Measurements from ENCODE around the gene CIB1. TPM values are rescaled to one million over a fixed set of nuclear protein-coding genes. Genes with fewer than 3 reads are reported as not detected.

CIB1 gene
- total RNA-seq, 2 donors from 2014 or later: 18.0 to 35.6 TPM

DNA sequence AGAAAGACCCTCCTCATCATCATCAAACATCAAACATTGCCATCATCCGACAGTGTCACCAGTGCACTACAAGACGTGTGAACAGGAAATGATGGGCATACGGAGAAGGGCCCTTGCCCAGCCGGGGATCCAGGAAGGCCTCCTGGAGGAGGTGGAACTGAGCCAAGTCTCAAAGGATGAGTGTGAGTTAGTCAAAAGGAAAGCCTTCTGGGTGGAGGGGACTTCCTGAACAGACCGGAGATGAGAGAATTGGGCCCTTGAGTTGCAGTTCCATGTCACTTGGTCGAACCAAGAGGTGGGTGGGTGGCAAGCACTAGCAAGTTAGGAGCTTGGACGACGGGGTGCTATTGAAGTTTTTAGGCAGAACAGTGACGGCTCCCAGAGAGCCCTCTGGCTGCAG, 24.1 kb downstream of the CIB1 start:
- TF ChIP-seq, protein P1, sequence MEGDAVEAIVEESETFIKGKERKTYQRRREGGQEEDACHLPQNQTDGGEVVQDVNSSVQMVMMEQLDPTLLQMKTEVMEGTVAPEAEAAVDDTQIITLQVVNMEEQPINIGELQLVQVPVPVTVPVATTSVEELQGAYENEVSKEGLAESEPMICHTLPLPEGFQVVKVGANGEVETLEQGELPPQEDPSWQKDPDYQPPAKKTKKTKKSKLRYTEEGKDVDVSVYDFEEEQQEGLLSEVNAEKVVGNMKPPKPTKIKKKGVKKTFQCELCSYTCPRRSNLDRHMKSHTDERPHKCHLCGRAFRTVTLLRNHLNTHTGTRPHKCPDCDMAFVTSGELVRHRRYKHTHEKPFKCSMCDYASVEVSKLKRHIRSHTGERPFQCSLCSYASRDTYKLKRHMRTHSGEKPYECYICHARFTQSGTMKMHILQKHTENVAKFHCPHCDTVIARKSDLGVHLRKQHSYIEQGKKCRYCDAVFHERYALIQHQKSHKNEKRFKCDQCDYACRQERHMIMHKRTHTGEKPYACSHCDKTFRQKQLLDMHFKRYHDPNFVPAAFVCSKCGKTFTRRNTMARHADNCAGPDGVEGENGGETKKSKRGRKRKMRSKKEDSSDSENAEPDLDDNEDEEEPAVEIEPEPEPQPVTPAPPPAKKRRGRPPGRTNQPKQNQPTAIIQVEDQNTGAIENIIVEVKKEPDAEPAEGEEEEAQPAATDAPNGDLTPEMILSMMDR (IDR thresholded peaks at IDR 0.05): no peak
- Histone ChIP-seq H3K9me3 (no peaks in the 10 kb centered on the region), H3K27ac (no peak overlapping the region), H3K36me3 (no peaks in the 10 kb centered on the region), H3K4me1 (ENCODE audit: control insufficient read depth in 1 of 2, low read depth in 2 of 2) (peaks cover 0 to 3% of the 10 kb centered on the region in 2 donors), H3K27me3 (replicated peaks; ENCODE audit: insufficient read depth) (no peaks in the 10 kb centered on the region), H3K4me3 (no peak overlapping the region)
- ATAC-seq (ENCODE audit: insufficient number of reproducible peaks, low FRiP score, low read depth) (no peak), DNase-seq (ENCODE audit: low spot score) (no peak)

DNA sequence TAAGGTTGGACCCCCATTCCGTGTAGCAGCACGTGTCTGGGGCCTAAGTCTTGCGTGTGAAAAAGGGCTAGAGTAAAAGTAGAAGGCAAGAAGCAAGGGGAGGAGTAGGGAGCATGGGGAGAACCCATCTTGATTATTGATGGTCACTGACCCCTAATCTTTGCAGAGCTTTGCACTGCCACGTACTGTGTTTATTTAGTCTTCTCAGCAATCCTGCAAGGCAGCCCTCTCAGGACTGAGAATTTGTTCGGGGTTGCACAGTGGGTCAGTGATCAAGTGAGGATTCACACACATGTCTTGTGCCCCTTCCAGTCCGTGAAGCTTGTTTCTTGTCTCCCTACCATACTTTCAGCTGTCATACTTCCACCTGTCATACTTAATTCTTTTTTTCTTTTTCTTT, 25.4 kb downstream of the CIB1 start:
- H3K36me3 ChIP-seq: no peaks in the 10 kb centered on the region

DNA sequence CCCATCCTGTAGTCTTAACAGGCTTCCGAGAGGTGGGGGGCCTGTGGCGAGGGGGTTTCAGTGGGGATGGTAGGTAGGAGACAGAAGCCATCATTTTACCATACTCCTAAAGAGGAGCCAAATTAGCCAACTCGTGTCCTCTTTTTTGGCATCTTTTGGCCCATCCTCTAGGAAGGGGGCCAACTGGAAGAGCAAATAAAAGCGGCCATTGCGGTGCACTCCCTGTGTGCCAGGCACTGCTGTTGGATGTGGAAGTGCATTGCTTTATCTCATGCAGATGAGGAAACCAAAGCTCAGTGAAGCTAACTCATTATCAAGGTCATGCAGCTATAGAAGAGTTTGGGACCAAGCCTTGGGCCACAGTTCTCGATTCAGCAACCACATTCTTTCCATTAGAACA, 26.5 kb downstream of the CIB1 start:
- no peak overlapping the region for H3K27ac ChIP-seq
- H3K4me3 ChIP-seq: no peak overlapping the region
- H3K4me1 ChIP-seq (ENCODE audit: control insufficient read depth in 1 of 2, low read depth in 2 of 2): peaks cover 3 to 17% of the 10 kb centered on the region in 2 donors
- no peaks in the 10 kb centered on the region for H3K36me3 ChIP-seq
- ATAC-seq (ENCODE audit: insufficient number of reproducible peaks, low FRiP score, low read depth) (no peak), DNase-seq (ENCODE audit: low spot score) (no peak)
- TF ChIP-seq, protein P1 (IDR thresholded peaks at IDR 0.05): no peak
- no peaks in the 10 kb centered on the region for H3K27me3 ChIP-seq (replicated peaks; ENCODE audit: insufficient read depth)
- H3K9me3 ChIP-seq: no peaks in the 10 kb centered on the region

More for the DNA sequence above, 25.4 kb downstream of the CIB1 start:
- ATAC-seq (ENCODE audit: insufficient number of reproducible peaks, low FRiP score, low read depth) (no peak), DNase-seq (ENCODE audit: low spot score) (no peak)
- TF ChIP-seq, protein P1 (IDR thresholded peaks at IDR 0.05): no peak
- H3K27me3 ChIP-seq (replicated peaks; ENCODE audit: insufficient read depth): no peaks in the 10 kb centered on the region
- no peaks in the 10 kb centered on the region for H3K9me3 ChIP-seq
- peaks cover 3 to 11% of the 10 kb centered on the region in 2 donors for H3K4me1 ChIP-seq (ENCODE audit: control insufficient read depth in 1 of 2, low read depth in 2 of 2)
- no peak overlapping the region for H3K27ac ChIP-seq
- no peak overlapping the region for H3K4me3 ChIP-seq

DNA sequence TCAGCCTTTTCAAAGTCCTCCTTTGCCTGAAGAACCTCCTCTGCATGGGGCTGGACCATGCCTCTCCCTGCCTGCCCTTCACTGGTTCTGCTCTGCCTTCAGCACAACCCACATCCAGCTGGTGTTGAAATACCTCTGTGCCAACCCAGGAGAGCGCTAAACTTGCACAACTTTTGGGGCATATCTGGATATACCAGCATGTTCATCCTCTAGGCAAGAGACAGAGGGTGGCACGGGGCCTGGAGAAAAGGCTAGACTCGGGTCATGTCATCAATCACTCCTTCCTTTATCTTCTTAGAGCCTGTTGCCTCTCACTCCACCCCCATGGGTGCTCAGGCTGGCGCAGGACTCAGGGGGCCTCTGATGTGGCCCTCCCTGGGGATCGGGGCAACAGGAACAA, 27.9 kb downstream of the CIB1 start:
- Histone ChIP-seq H3K27me3 (replicated peaks; ENCODE audit: insufficient read depth) (no peaks in the 10 kb centered on the region), H3K4me3 (no peak overlapping the region), H3K9me3 (no peaks in the 10 kb centered on the region), H3K27ac (no peak overlapping the region), H3K4me1 (ENCODE audit: control insufficient read depth in 1 of 2, low read depth in 2 of 2) (peaks cover 8 to 28% of the 10 kb centered on the region in 2 donors), H3K36me3 (no peaks in the 10 kb centered on the region)
- no peak for ATAC-seq (ENCODE audit: insufficient number of reproducible peaks, low FRiP score, low read depth)
- no peak for DNase-seq (ENCODE audit: low spot score)
- TF ChIP-seq, protein P1 (IDR thresholded peaks at IDR 0.05): no peak

DNA sequence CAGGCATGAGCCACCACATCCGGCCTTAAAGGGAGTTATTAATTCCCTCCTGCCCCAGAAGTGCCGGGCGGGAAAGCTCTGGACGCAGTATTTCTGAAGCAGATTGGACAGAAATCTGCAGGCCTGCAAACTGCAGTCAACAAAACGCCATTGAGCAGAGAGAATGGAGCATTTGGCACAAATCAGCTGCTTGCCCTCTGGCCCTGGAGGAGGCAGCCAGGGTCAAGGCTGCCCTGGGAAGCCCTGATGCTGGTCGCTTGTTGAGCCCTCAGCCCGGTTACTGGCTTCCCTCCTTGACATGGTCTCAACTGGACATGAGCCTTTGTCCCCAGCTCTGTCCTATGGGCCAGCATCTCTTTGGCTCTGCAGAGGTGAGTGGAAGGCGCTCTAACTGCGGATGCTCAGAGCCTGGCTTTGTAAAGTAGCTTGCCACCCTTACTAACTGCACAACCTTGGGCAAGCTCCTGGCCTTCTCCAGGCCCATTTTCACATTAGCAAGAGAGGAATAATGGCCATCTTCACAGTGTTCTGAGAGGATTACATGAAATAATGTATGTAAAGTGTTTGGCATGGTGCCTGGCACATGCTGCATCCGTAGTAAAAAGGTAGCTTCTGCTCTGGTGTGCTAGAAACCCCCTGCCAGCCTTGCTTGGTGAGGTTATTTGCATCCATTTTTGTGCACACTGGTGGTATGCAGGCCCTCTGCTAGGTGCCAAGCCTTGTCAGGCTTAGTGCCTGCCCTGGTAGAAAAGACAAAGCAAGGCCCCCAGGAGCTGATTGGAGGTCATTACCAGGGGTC, 28.5 kb downstream of the CIB1 start:
- H3K4me1 ChIP-seq (ENCODE audit: control insufficient read depth in 1 of 2, low read depth in 2 of 2): peaks cover 8 to 35% of the 10 kb centered on the region in 2 donors

More for the DNA sequence above, 28.5 kb downstream of the CIB1 start:
- H3K27ac ChIP-seq: no peak overlapping the region
- ATAC-seq (ENCODE audit: insufficient number of reproducible peaks, low FRiP score, low read depth) (no peak), DNase-seq (ENCODE audit: low spot score) (no peak)
- no peaks in the 10 kb centered on the region for H3K9me3 ChIP-seq
- no peaks in the 10 kb centered on the region for H3K27me3 ChIP-seq (replicated peaks; ENCODE audit: insufficient read depth)
- no peaks in the 10 kb centered on the region for H3K36me3 ChIP-seq
- H3K4me3 ChIP-seq: no peak overlapping the region
- TF ChIP-seq, protein P1 (IDR thresholded peaks at IDR 0.05): no peak

All from thoracic aorta (tissue), 2 donors.